NB4 (cell line): Measurements from ENCODE around the gene TBCCD1.

Experiments used
- MYC ChIP-seq: IDR thresholded peaks from 2 replicates; pipeline ENCODE4 v1.6.1; 2011; ENCODE audit warnings: low read depth, low read length
- POLR2A ChIP-seq: IDR thresholded peaks from 2 replicates; pipeline ENCODE4 v1.6.1; 2011; ENCODE audit warnings: mild to moderate bottlenecking; ENCODE audit not compliant: insufficient read length; ENCODE audit errors: extremely low read depth
- TF ChIP-seq, protein P1 (sequence below): IDR thresholded peaks from one replicate; pipeline ENCODE4 v1.5.1; 2012; ENCODE audit warnings: low read depth, low read length

DNA sequence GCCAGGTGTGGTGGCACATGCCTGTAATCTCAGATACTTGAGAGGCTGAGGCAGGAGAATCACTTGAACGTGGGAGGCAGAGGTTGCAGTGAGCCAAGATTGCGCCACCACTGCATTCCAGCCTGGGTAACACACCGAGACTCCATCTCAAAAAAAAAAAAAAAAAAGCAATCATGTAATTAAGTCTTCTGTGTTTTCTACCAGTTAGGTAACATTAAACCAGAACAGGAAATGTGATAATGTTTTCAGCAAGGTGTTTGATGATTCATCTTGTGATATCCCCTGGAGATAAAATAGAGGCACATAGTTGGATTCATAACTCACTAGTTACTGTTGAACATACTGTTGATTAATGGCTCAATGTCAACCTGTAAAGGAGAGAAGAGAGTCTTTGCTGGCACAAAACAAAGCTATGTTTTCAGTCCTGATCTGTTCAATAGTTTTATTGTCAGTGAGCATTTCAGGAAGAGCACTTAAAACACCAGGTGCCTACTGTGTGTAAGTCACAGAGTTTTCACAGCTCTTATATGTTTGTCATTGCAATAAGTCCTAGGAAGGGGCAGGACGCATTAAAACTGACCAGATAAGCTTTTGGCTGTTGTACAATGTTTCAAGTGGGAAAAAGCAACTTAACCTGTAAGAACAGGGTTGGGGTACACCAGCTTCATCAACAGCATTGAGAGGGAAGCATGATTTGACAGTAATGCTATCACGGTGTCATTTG lies 22.9 kb upstream of the TBCCD1 start:
- TF ChIP-seq, protein P1, sequence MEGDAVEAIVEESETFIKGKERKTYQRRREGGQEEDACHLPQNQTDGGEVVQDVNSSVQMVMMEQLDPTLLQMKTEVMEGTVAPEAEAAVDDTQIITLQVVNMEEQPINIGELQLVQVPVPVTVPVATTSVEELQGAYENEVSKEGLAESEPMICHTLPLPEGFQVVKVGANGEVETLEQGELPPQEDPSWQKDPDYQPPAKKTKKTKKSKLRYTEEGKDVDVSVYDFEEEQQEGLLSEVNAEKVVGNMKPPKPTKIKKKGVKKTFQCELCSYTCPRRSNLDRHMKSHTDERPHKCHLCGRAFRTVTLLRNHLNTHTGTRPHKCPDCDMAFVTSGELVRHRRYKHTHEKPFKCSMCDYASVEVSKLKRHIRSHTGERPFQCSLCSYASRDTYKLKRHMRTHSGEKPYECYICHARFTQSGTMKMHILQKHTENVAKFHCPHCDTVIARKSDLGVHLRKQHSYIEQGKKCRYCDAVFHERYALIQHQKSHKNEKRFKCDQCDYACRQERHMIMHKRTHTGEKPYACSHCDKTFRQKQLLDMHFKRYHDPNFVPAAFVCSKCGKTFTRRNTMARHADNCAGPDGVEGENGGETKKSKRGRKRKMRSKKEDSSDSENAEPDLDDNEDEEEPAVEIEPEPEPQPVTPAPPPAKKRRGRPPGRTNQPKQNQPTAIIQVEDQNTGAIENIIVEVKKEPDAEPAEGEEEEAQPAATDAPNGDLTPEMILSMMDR = no peak
- TF ChIP-seq POLR2A (no peak), MYC (no peak)
